ENCODE measurements around the gene OGG1.

The OGG1 gene

DNA sequence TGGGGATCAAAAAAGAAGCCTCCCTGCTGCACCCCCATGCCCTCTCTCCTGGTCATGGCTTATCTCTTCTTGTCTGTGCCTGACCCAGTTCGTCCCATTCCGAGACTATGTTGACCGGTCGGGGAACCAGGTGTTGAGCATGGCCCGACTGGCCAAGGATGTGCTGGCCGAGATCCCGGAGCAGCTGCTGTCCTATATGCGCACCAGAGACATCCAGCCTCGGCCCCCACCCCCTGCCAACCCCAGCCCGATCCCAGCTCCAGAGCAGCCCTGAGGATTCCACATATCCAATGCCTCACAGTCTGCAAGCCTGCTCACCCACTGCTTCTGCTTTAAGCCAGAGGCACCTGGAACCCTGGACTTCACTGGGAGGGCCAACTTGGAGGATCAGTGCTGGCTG is 20.3 kb upstream of the OGG1 start:
- DNase-seq, result no peak

- DNase-seq, result no peak
Measured at GRCh38 chr3:9730657-9731205, 19.0 kb upstream of the OGG1 start.

GRCh38 chr3:9731206-9732079 is 18.3 kb upstream of the OGG1 start, which contains the start of gene BRPF1:
TSS of gene BRPF1 (plus strand) at chr3:9731735. CDS start at chr3:9734141, 2,406 bp downstream.
- peak; percentile 99 for DNase-seq

DNA sequence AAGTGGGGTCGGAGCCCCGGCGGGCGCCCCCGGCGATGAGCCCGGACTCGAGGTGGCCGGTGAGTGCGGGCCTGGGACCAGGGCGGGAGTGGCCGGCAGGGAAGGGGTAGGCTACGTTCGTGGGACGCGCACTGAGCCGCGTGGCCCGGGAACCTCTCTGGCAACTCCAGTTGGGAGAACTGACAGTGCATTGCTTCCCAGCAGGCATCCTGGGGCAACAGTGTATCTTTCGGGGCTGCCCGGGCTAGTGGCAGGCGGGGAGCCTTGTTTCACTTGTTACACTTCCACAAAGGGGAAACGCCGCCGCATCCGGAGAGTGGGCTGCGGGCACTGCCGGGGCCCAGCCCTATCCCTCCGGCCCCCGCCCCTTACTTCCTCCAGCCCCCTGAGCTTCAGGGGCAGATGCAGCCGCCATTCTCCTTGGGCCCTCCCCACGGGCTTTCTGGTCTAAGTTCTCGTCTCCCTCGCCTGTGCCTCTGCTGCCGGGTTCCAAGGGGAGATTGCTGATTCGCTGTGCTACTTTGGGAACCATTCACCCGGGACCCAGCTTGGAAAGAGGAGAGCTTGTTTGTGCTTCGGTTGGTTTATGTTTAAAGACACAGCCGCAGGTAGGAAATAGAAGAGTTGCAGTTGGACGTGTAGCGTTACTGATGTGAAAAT is 17.5 kb upstream of the OGG1 start:
- DNase-seq, result peak; percentile 14

- DNase-seq, result no peak
Measured at GRCh38 chr3:9732740-9733115, 17.0 kb upstream of the OGG1 start.

DNA sequence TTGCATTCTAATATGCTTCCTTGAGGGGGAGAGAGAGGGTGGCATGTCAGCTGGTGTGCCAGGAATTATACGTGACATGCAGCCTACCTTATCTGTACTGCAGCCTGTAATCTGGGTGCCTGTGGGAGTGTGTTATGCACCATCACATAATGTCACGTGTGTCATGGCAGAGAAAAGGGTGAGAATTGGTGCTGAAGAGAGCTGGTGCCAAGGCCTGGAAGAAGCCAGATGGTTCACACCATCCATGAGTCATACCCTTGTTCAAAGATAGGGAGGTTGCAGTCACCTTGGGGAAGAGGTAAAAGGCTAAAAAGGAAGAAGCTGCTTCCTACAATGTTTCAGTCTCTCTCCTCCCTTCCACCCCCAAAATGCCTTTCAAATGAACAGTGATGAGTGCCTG is 12.9 kb upstream of the OGG1 start:
- no peak for DNase-seq

- no peak for DNase-seq
Measured at GRCh38 chr3:9739181-9739580, 10.6 kb upstream of the OGG1 start.

- no peak for DNase-seq
Measured at GRCh38 chr3:9742560-9742959, 7.2 kb upstream of the OGG1 start.

GRCh38 chr3:9743548-9743947 is 6.2 kb upstream of the OGG1 start:
- no peak for DNase-seq

GRCh38 chr3:9744162-9744561 is 5.6 kb upstream of the OGG1 start:
- DNase-seq, result no peak

GRCh38 chr3:9745521-9745920 is 4.2 kb upstream of the OGG1 start:
- no peak for DNase-seq

DNA sequence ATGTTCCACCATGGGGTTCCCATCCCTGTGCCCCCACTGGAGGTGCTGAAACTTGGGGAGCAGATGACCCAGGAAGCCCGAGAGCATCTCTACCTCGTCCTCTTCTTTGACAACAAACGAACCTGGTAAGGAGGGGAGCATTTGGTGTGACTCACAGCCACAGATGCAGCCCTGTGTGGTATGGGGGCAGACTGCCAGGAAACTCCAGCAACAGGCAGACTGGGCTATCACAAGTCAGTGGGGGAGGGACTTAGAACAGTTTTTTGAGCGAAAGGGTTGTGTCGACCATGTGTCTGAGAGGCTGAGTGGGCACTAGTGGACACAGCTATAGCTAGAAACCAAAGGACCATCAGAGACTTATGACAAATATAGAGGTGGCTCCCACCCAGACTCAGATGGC is 3.4 kb upstream of the OGG1 start:
- DNase-seq, result no peak

DNA sequence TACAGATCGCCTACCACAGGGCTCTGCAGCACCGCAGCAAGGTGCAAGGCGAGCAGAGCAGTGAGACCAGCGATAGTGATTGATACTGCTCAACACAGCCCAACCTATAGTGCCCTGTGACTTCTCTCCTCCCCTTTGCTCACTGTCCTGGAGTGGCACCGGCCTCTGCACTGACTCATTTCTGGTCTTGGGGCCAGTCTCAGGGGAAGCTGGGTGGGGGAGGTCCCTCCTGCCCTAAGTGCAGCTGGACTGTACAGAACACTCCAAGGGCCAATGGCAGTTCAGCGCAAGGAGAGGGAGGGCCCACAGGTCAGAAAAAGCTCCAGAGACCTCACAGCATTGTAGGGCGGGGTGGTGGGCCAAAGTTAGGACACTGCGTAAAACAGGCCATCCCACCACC is 2.5 kb upstream of the OGG1 start:
- no peak for DNase-seq

- DNase-seq, result no peak
Measured at GRCh38 chr3:9748031-9748430, 1.7 kb upstream of the OGG1 start.

DNA sequence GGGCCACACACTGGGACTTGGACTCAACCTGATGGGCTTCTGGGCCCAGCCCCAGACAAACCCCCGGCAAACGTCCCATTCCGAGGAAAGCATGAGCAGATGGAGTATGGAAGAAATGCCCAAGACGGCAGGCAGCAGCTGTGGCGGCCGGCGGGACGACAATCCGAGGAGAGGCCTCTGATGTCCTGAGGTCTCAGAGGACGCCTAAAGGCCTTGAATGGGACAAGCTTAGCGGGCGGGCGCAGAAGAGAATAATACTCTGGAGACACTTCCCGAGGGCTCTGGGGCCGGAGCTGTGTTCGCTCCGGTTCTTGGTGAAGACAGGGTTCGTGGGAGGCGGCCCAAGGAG is 482 bp upstream of the OGG1 start:
- no peak for DNase-seq

- DNase-seq, result no peak
Measured at GRCh38 chr3:9750556-9751411, 1.0 kb downstream of the OGG1 start.

GRCh38 chr3:9754678-9755077 is 4.9 kb downstream of the OGG1 start:
- DNase-seq, result no peak

GRCh38 chr3:9757427-9757826 is 7.7 kb downstream of the OGG1 start:
- DNase-seq, result no peak

GRCh38 chr3:9760779-9761505 is 11.2 kb downstream of the OGG1 start:
- no peak for DNase-seq

GRCh38 chr3:9761919-9762318 is 12.2 kb downstream of the OGG1 start:
- DNase-seq, result no peak

GRCh38 chr3:9762871-9763270 is 13.1 kb downstream of the OGG1 start:
- no peak for DNase-seq

DNA sequence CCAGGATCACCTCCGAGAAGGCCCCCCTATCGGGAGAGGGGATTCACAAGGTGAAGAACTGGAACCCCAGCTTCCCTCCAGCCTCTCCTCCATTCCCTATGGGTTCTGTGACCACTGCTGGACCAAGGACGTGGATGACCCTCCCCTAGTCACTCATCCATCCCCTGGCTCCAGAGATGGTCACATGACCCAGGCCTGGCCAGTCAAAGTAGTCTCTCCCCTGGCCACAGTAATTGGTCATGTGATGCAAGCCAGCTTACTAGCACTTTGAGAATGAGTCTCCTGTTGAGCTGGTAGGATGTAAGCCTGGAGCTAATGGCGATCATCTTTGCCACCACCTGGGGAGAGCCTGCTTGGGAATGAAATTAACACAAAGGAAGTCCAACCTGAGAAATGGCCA is 16.1 kb downstream of the OGG1 start:
- no peak for DNase-seq

GRCh38 chr3:9767418-9767817 is 17.7 kb downstream of the OGG1 start:
- DNase-seq, result no peak
